Measurements from ENCODE around the gene EMX2. TPM values are rescaled to one million over a fixed set of nuclear protein-coding genes. Genes with fewer than 3 reads are reported as not detected.

Gene EMX2
- polyA plus RNA-seq, 3 donors = not detected

DNA sequence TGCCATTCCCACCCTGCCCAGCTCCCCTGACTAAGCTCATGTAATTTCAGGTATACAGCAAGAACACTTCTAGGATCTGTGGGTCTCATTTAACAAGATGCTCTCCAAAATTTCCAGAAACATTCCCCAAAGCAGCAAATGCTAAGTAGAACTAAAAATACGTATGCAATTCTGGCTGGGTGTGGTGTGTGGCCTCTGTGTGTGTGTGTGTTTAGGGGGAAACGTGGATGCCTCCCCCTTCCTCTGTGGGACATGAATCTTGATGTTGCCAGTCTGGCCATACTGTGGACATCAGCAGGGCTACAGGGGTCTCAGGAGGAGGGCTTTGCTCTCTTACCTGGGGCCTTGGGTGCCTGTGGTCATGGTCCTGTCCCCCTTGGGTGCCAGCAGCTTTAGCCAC is 18.4 kb downstream of the EMX2 start:
- Histone ChIP-seq H3K27ac (ENCODE audit: low read depth in 1 of 2, low read length in 2 of 2) (no peak overlapping the region), H3K4me3 (replicated peaks in 1 of 3; ENCODE audit: low read depth in 2 of 3, low read length in 3 of 3) (no peak overlapping the region), H3K9ac (ENCODE audit: insufficient read depth, low read length, poor library complexity, severe bottlenecking) (no peak overlapping the region), H3K4me1 (ENCODE audit: control insufficient read depth in 1 of 2, insufficient read depth in 2 of 2, low read length in 2 of 2) (no peaks in the 10 kb centered on the region), H4K20me1 (ENCODE audit: insufficient read depth, low read length) (no peaks in the 10 kb centered on the region), H3K9me3 (replicated peaks in 1 of 2; ENCODE audit: control insufficient read depth in 1 of 2, insufficient read depth in 1 of 2, low read length in 2 of 2) (no peaks in the 10 kb centered on the region), H3K36me3 (replicated peaks in 1 of 2; ENCODE audit: control insufficient read depth in 1 of 2, insufficient read depth in 2 of 2, low read length in 2 of 2) (no peaks in the 10 kb centered on the region), H3K4me2 (replicated peaks; ENCODE audit: extremely low read depth, low read length, poor library complexity, severe bottlenecking) (no peak overlapping the region), H3K79me2 (ENCODE audit: insufficient read depth, low read length) (no peaks in the 10 kb centered on the region), H3K27me3 (ENCODE audit: control insufficient read depth in 2 of 2, insufficient read depth in 2 of 2, low read length in 2 of 2) (peaks cover 0 to 6% of the 10 kb centered on the region in 2 donors), H2AFZ (ENCODE audit: insufficient read depth, low read depth, low read length, poor library complexity, severe bottlenecking) (no peak overlapping the region)
- H3K9me3 Mint-ChIP-seq = peaks cover 0 to 6% (median 0%) of the 10 kb centered on the region in 7 donors
- 82% methylated on average over 2 of the region's 2 CpGs for WGBS (ENCODE audit: insufficient coverage)
- TF ChIP-seq CTCF (IDR thresholded peaks at IDR 0.05) = no peak
- no peak overlapping the region for H3K4me3 Mint-ChIP-seq
- no peak overlapping the region for H3K27ac Mint-ChIP-seq
- intact Hi-C loops (cut with micrococcal nuclease) = no loop called here
- H3K4me1 Mint-ChIP-seq = no peaks in the 10 kb centered on the region
- DNase-seq = no peak
- H3K36me3 Mint-ChIP-seq = no peaks in the 10 kb centered on the region
- peaks cover 12 to 27% (median 17%) of the 10 kb centered on the region in 3 donors for H3K27me3 Mint-ChIP-seq (ENCODE audit: low read depth in 3 of 3)

DNA sequence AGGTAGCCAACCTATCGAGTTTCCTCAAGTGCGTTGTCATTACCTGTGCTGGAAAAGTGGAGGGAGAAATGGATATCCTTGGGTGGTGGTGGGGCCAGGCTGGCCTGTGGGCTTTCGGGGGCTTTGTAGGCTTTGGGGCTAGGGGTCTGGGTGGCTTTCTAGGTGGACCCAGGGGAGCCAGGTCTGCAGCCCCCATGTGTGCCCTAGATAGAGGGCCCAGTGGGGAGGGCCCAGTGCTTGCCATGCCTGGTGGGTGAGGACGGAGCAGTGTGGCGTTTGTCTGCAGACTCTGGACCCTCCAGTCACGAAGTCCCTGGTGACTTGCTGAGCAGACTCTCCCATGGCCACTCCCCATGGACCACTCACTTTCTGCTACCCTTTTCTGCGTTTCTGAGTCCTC is 19.7 kb downstream of the EMX2 start:
- H3K4me2 ChIP-seq (replicated peaks; ENCODE audit: extremely low read depth, low read length, poor library complexity, severe bottlenecking) = no peak overlapping the region
- H3K4me1 ChIP-seq (ENCODE audit: control insufficient read depth in 1 of 2, insufficient read depth in 2 of 2, low read length in 2 of 2) = no peaks in the 10 kb centered on the region
- no peak for TF ChIP-seq CTCF (IDR thresholded peaks at IDR 0.05)
- Mint-ChIP-seq H3K4me1 (no peaks in the 10 kb centered on the region), H3K36me3 (no peaks in the 10 kb centered on the region), H3K27ac (no peak overlapping the region), H3K4me3 (no peak overlapping the region), H3K27me3 (ENCODE audit: low read depth in 3 of 3) (peaks cover 8 to 23% (median 14%) of the 10 kb centered on the region in 3 donors), H3K9me3 (peaks cover 0 to 6% (median 0%) of the 10 kb centered on the region in 7 donors)
- H3K36me3 ChIP-seq (replicated peaks in 1 of 2; ENCODE audit: control insufficient read depth in 1 of 2, insufficient read depth in 2 of 2, low read length in 2 of 2) = no peaks in the 10 kb centered on the region
- WGBS (ENCODE audit: insufficient coverage) = 86% methylated on average over 4 of the region's 7 CpGs
- no peaks in the 10 kb centered on the region for H3K9me3 ChIP-seq (replicated peaks in 1 of 2; ENCODE audit: control insufficient read depth in 1 of 2, insufficient read depth in 1 of 2, low read length in 2 of 2)
- no peak overlapping the region for H2AFZ ChIP-seq (ENCODE audit: insufficient read depth, low read depth, low read length, poor library complexity, severe bottlenecking)
- no peaks in the 10 kb centered on the region for H3K79me2 ChIP-seq (ENCODE audit: insufficient read depth, low read length)
- H3K27me3 ChIP-seq (ENCODE audit: control insufficient read depth in 2 of 2, insufficient read depth in 2 of 2, low read length in 2 of 2) = no peaks in the 10 kb centered on the region
- no peaks in the 10 kb centered on the region for H4K20me1 ChIP-seq (ENCODE audit: insufficient read depth, low read length)
- H3K27ac ChIP-seq (ENCODE audit: low read depth in 1 of 2, low read length in 2 of 2) = no peak overlapping the region
- H3K4me3 ChIP-seq (replicated peaks in 1 of 3; ENCODE audit: low read depth in 2 of 3, low read length in 3 of 3) = no peak overlapping the region
- DNase-seq = no peak
- intact Hi-C loops (cut with micrococcal nuclease) = no loop called here
- no peak overlapping the region for H3K9ac ChIP-seq (ENCODE audit: insufficient read depth, low read length, poor library complexity, severe bottlenecking)

Data from CD14-positive monocyte (primary cell).